ENCODE measurements around the gene LHFPL3.
"Not testable (repeated sequence)": the region's sequence is repeated elsewhere in the genome, so short reads cannot be mapped to it uniquely, and the experiment has no call there.

The LHFPL3 gene

DNA sequence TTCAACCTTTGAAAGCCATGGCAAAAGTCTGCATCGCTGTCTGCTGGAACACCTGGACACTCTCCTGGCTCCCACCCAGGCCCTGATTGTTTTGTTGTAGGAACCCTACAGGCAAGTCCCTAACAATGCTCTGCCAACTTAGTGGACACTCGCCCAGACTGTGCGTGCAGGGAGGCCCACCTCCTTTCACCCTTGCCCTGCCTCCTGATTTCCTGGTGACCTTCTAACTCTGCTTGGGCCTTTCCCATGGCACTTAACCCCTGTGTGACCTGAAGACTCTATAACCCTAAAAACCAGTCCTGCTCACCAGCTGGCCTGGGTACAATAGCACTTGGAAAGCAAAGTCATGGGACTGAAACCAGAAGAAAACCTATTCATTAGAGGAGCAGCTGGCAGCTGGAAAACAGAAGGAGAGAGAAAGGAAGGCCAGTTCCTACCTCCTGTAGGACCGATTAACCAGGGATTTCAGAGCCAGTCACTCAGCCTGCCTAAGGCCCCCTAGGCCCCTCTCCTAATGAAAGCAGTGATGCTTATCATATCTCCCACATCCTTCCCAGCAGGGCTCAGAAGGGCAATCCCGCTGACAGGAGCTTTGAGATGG lies 602.9 kb downstream of the LHFPL3 start:
- no peak for DNase-seq (ENCODE audit: low read depth in 2 of 2)

DNA sequence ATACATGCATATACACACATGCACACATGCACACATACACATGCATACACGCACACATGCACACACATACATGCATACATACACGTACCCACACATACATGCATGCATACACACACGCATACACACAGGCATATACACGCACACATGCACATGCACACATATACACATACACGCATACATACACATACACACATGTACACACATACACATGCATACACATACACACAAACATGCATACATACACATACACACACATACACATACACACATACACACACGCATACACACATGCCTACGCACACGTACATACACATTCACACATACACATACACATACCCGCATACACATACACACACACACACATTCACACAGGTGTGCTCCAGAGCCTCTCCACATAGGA lies 604.6 kb downstream of the LHFPL3 start:
- DNase-seq (ENCODE audit: low read depth in 2 of 2) = no peak

DNA sequence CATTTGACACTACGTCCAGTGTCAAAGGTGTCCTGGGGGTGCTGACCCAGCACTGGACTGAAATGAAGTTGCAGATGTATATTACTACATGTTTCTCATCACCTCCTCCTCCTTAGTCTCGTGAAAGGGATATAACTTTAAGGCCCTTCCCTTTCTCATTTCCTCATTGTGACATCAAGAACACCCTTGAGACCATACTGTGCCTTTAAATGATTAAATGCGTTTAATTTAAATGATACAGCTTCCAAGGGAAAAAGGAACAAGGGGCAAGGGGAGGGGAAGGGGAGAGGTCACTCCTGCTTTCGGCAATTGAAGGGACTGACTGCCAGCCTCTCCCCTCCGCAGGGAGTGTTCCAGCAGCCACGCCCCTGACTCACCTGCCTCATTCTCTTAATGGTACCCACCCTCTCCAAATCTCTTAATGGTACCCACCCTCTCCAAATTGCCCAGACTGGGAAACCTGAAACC lies 605.2 kb downstream of the LHFPL3 start:
- DNase-seq (ENCODE audit: low read depth in 2 of 2) = no peak

DNA sequence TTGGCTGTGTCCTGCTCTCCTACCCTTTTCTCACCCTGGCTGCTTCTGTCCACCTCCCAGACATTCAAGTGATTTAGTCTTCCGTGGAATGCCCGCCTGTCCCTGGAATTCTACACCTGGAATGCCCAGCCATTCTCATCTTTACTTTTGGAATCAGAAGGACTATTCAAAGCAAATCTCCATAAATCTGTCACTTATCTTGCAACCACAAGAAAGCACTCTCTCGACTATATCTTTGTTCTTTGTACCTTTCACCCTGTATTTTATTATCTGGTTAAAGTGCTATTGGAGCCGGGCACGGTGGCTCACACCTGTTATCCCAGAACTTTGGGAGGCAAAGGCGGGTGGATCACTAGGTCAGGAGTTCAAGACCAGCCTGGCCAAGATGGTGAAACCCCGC lies 606.3 kb downstream of the LHFPL3 start:
- DNase-seq (ENCODE audit: low read depth in 2 of 2) = no peak

DNA sequence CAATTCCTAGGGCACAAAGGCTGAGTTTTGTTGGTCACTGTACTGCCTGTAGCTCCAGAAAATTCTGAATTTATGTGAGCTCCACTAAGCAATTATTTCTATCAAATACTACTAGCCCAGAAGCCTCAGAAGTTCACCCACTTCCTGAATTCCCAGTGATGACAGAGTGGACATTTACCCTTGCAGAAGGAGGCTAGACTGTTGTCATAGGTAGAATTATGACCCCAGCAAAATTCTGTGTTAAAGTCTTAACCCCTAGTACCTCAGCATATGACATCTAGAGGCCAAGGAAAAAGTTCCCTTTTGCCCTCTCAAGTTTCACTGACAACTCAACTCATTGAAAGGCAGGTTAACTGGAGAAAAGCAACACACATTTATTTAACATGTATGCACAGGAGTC lies 606.9 kb downstream of the LHFPL3 start:
- DNase-seq (ENCODE audit: low read depth in 2 of 2) = no peak

DNA sequence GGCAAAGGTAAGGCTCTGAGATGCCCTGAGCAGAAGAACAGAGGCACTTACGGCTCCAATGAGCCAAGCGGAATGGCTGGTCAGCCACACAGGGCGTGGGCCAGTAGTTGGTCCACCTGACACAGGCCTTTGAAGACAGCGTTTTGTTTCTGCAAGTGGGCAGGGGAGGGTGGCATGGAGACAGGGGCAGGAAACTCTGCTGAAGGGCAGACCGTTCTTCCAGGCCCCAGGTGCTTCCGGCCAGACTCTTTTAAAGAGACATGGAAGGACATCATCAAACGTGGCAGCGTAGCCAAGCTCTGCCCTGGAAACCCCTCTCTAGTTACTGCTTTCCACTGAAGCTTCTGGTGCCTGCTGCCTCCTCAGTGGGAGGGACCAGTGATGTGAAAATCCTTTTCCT lies 608.1 kb downstream of the LHFPL3 start:
- DNase-seq (ENCODE audit: low read depth in 2 of 2) = no peak

DNA sequence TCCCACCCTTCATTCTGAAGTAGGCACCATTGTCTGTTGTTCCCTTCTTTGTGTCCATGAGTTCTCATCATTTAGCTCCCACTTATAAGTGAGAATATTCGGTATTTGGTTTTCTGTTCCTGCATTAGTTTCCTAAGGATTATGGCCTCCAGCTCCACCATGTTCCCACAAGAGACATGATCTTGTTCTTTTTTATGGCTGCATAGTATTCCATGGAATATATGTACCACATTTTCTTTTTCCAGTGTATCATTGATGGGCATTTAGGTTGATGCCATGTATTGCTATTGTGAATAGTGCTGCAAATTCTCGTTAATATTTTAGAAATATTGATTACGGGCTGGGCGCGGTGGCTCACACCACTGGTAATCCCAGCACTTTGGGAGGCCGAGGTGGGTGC lies 609.1 kb downstream of the LHFPL3 start:
- DNase-seq (ENCODE audit: low read depth in 2 of 2) = not testable (repeated sequence)

DNA sequence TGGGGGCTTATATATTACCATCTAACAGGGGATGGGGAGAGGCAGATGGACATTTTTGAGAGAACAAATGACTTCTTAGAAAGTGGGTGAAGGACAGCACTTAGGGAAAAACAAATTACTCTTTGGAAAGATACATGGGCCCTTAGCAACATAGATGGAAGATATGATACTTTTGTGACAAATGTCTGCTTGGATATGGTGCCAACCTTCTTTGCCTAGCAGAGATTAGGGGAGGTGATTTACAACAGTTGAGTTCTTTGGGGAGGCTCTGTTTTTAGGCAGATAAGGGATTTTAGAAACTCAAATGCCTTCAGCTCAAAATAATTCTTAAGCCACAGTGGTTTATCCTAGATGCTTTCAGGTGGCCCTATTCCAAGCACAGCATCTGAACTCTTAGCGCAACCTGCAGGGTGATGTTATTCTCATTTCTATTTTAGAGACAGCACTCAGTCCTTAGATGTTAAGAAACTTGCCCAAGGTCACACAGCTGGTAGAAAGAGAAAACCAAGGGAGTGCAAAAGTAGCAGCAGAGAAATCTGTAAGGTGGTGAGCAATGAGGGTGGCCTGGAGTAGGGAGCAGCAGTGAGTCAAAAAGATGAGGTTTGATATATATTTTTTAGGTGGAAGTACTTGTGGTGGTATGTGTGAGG lies 610.5 kb downstream of the LHFPL3 start:
- DNase-seq (ENCODE audit: low read depth in 2 of 2) = no peak

DNA sequence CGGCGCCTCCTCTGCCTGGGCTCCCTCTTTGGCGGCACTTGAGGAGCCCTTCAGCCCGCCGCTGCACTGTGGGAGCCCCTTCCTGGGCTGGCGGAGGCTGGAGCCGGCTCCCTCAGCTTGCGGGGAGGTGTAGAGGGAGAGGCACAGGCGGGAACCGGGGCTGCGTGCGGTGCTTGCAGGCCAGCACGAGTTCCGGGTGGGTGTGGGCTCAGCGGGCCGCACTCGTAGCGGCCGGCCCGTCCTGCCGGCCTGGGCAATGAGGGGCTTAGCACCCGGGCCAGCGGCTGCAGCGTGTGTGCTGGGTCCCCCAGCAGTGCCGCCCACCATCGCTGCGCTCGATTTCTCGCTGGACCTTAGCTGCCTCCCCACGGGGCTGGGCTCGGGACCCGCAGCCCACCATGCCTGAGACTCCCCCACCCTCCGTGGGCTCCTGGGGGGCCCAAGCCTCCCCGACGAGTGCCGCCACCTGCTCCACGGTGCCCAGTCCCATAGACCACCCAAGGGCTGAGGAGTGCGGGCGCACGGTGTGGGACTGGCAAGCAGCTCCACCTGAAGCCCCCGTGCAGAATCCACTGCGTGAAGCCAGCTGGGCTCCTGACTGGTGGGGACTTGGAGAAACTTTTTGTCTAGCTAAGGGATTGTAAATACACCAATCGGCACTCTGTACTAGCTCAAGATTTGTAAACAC lies 611.8 kb downstream of the LHFPL3 start:
- no peak for DNase-seq (ENCODE audit: low read depth in 2 of 2)

DNA sequence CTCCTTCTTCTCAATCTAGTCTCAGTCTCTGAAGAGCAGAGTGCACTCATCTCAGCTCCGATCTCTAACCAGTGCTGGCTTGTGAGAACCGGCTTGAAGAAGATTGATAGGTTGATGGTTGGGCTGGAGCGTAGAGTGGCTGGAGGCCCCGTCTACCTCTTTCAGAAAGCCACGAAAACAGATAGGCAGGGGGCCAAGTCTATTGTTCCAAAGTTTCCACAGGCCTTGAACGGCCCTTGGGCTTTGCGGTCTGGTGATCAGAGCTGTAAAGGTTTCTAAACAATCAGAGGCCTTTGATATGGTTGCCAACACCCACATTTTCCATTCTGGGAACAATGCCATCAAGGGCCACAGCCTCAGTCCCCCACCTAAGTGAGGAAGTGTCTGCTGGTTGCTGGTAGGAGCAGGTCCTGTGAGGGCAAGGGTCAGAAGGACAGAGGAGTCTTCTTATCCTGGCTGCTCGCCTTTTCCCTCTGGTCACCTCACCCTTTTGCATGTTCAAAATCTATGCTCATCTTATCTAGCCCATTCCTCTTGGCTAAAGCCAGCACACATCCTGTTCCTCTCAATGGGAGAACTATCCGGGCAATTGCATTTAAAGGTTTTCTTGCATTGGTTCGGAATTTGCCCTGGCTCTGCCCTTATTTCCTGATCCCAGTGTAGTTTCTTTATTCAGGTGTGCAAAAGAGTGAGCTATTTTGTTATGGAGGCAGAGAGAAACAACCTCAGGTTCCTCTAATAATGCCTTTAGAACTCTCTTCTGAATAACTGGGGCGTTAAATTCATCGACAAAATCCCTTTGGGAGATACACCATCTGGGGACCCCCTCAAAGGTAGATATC lies 615.3 kb downstream of the LHFPL3 start:
- peak in 1 of 2 donors; percentile 49 for DNase-seq (ENCODE audit: low read depth in 2 of 2)

DNA sequence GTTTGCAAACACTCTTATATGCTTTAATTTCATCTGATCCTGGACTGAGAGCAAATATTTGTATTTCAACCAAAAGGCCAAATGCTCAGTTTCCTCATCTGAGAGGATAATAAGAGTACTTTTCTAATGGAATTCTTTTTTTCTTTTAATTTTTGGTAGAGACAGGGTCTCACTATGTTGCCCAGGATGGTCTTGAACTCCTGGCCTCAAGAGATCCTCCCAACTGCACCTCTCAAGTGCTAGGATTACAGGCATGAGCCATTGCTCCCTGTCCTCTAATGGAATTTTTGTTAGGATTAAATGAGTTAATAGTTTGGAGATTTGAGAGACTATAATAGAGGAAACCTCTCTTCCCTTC lies 617.2 kb downstream of the LHFPL3 start:
- DNase-seq (ENCODE audit: low read depth in 2 of 2) = no peak

DNA sequence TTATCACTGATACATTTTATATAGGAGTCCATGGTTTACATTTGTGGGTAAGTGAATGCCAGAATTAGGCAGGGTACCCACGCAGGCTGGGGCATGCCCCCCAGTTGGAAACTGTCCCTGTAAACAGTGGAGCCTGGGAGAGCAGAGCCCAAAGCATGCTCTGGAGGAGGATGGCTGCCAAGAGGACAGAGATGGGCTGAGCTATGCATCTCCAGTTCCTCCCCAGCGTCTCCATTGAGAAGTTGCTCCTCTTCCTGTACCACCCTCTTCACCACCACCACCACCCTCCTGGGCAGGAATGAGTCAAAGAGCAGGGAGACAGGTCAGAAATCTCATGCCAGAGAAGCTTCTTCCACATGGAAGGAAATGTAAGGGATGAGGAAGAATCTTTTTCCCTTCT lies 617.9 kb downstream of the LHFPL3 start:
- no peak for DNase-seq (ENCODE audit: low read depth in 2 of 2)

DNA sequence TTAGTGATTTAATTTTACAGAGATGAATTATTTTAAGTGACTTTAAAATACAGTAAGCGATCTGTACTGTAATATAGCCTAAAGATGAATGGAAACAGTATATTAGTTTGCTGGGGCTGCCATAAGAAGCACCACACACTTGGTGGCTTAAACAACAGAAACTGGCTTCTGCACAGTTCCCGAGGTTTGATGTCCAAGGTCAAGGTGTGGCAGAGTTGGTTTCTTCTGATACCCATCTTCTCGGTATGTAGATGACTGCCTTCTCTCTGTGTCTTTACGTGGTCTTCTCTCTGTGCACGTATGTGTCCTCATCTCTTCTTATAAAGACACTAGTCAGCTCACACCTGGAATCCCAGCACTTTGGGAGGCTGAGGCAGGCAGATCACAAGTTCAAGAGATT lies 621.6 kb downstream of the LHFPL3 start:
- no peak for DNase-seq (ENCODE audit: low read depth in 2 of 2)

DNA sequence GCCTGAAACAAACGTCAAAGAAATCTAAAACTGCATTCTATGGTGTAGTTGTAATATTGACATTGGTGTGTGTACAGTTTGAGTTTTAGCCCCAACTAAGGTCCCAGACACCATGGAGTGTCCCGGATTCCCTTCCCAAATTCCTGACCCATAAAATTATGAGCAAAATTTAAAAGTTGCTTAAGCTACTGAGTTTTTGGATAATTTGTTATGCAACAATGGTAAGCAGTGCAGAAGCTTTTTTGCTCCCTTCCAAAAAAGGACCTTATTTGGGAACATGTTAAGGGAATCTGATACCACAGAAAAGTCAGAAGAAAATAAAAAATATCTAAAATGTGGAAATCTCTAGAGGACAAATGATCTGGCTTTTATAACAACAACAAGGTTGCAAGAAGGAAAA lies 622.4 kb downstream of the LHFPL3 start:
- DNase-seq (ENCODE audit: low read depth in 2 of 2) = no peak

DNA sequence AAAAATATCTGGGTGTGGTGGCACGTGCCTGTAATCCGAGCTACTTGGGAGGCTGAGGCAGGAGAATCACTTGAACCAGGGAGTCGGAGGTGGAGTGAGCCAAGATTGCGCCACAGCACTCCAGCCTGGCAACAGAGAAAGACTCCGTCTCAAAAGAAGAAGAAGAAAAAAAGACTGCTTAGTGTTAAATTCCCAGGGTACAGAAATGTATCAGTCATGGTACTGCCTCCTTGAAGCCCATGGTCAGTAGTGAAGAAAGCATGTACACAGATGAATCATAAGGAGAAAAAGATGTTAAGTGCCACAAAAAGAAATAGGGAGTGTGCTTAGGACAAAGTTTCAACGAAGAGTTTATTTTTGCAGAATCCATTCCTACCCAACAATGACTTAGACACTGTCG lies 623.1 kb downstream of the LHFPL3 start:
- DNase-seq (ENCODE audit: low read depth in 2 of 2) = no peak

DNA sequence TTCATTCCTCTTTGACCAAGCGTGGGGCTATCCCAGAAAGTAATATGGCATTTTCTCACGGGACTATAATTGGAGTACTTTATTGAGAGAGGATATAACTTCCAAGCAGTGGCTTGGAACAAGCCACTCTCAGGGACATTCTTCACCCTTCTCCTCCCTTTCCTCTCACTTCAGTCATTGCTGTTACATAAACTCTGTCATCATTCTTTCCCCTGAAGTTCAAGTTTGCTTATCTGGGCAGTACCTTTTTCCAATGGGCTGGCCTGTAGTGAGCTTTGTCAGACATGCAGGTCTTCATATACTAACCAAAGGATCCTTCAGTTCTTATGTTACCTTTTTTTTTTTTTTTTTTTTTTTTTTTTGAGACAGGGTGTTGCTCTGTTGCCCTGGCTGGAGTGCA lies 626.9 kb downstream of the LHFPL3 start:
- no peak for DNase-seq (ENCODE audit: low read depth in 2 of 2)
